Fibroblast of the conjunctiva (primary cell): Measurements from ENCODE around the gene MCCC2.
A peak's percentile ranks its signal among the peaks of the same experiment; 100 is the strongest.
"Not testable (repeated sequence)": the region's sequence is repeated elsewhere in the genome, so short reads cannot be mapped to it uniquely, and the experiment has no call there.

Experiments
- DNase-seq: peaks from one replicate; pipeline ENCODE4 v3.0.0-alpha.2; 2010; ENCODE audit warnings: low read depth

MCCC2 gene

GRCh38 chr5:71597001-71597400 lies 9.9 kb downstream of the MCCC2 start:
- no peak for DNase-seq

GRCh38 chr5:71600783-71601182 lies 13.6 kb downstream of the MCCC2 start:
- no peak for DNase-seq

DNA sequence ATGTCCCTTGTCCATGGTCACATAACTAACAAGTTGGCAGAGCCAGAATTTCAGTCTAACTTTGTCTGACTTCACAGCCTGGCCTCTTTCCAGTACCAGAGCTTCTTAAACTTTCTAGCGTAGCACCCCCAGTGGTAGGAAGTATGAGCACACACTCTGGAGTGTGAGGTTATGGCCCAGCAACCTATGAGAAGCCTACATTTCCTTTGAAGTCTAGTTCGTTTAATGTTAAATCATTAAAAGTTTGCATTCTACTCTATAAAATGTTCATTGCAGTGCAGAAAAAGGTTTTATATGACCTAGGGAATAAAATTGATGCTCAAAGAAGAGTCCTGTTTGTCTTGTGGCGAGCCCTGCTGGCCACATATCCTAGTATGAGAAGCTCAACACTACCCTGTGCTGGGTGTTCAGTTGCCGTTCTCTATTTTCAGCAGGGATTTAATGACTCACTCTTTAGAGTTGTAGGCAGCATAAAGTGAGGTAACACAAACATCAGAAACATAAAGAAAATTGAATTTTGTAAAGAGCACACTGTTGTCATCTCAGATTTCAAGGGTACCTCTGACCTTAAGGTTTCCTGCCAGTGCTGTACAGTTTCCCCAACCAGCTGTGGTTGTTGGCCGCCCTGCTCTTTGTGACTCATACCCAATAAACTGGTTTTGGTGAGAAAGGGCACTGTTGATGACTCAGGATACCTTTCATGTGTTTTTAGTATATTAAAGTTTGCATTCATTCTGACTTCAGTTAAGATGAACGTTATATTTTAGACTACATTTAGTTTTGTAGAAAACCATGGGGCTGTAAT lies 14.3 kb downstream of the MCCC2 start:
- DNase-seq = peak; percentile 94

GRCh38 chr5:71609916-71610315 lies 22.8 kb downstream of the MCCC2 start:
- DNase-seq = not testable (repeated sequence)

DNA sequence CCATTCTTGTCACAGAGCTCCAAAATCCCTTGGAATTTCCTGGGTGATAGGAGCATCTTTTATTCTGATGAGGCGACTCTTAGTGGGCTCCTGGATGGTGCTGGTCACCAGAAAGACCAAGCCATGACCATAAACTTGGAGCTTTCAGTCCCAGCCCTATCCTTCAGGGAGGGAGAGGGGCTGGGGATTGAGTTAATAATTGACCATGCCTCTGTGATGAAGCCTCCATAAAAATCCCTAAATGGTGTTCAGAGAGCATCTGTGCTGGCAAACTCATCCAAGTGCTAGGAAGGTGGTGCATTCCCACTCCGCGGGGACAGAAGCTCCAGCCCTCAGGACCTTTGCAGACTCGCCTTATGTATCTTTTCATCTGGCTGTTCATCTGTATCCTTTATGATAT lies 28.7 kb downstream of the MCCC2 start:
- no peak for DNase-seq

- no peak for DNase-seq
Measured at GRCh38 chr5:71620630-71621029, 33.5 kb downstream of the MCCC2 start.

- DNase-seq = no peak
Measured at GRCh38 chr5:71621268-71621667, 34.1 kb downstream of the MCCC2 start.

- no peak for DNase-seq
Measured at GRCh38 chr5:71621741-71622140, 34.6 kb downstream of the MCCC2 start.

- DNase-seq = no peak
Measured at GRCh38 chr5:71623221-71623794, 36.2 kb downstream of the MCCC2 start.

DNA sequence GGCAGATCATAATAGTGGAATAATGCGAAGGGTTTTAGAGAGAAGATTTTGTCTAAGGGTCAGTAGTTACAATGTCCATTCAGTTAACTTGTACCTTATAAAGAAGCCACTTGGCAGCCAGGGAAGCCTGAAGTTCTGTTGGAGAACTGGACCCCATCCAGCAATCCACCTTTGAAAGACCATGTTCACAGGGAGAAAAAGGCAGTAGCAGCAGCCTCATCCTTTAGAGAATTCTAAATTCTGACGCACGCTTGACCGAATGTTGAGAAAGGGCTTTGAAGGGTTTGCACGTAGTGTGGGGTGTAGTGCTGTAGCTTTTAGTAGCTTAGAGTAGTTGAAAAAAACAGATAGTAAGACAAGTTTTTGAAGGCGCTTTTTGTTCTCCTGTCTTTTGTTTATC lies 42.8 kb downstream of the MCCC2 start:
- DNase-seq = no peak

- DNase-seq = no peak
Measured at GRCh38 chr5:71631070-71631469, 43.9 kb downstream of the MCCC2 start.

DNA sequence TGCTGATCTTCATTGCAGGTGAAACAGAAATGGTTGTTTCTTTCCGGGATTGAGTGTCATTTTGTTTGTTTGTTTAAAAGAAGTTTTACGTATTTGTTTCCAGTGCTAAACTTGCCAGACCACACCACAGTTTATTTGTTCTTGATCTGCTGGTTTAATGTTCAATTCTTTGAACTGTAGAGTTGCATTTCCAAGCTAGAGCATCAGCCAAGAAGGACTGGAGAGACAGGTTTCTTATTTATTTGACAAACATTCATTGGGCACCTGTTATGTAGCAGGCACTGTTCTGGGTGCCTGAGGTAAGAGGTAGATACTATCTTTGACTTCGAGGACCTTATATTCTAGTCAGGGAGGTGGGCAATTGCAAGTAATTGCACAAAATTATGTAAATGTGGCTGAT lies 45.0 kb downstream of the MCCC2 start:
- no peak for DNase-seq

- DNase-seq = no peak
Measured at GRCh38 chr5:71633255-71634155, 46.4 kb downstream of the MCCC2 start.

DNA sequence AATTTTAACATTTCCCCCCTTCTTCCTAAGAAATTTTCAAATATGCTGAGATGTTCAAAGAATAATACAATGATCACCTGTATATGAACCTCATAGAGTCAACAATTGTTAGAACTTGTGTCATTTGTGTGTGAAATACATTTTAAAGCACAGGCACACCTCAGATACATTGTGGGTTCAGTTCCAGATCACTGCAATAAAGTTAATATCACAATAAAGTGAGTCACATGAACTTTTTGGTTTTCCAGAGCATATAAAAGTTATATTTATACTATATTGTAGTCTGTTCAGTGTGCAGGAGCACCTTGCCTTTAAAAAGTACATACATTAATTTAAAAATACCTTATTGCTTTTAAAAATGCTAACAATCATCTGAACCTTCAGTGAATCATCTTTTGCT lies 50.0 kb downstream of the MCCC2 start:
- DNase-seq = no peak

GRCh38 chr5:71640408-71640807 lies 53.3 kb downstream of the MCCC2 start:
- DNase-seq = no peak

GRCh38 chr5:71645030-71645429 lies 57.9 kb downstream of the MCCC2 start:
- DNase-seq = no peak

GRCh38 chr5:71650940-71651339 lies 63.8 kb downstream of the MCCC2 start:
- DNase-seq = not testable (repeated sequence)

GRCh38 chr5:71651579-71651978 lies 64.4 kb downstream of the MCCC2 start:
- DNase-seq = no peak

DNA sequence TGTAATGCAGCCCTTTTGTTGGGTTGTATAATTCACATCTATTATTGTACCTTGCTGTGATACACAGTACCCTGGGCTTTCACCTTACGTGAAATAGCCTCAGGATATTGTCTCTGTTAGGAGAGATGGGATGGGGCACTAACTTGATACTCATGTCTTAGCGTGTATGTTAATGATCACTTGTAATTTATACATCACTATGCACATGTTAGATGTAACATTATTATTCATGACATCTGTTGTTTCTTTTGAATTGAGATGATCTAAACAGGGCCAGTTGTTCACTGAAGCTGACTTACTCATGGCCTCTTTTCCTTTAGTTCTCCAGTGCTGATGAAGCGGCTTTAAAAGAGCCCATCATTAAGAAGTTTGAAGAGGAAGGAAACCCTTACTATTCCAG lies 65.2 kb downstream of the MCCC2 start:
- DNase-seq = no peak

GRCh38 chr5:71652803-71653543 lies 65.8 kb downstream of the MCCC2 start:
- DNase-seq = no peak

DNA sequence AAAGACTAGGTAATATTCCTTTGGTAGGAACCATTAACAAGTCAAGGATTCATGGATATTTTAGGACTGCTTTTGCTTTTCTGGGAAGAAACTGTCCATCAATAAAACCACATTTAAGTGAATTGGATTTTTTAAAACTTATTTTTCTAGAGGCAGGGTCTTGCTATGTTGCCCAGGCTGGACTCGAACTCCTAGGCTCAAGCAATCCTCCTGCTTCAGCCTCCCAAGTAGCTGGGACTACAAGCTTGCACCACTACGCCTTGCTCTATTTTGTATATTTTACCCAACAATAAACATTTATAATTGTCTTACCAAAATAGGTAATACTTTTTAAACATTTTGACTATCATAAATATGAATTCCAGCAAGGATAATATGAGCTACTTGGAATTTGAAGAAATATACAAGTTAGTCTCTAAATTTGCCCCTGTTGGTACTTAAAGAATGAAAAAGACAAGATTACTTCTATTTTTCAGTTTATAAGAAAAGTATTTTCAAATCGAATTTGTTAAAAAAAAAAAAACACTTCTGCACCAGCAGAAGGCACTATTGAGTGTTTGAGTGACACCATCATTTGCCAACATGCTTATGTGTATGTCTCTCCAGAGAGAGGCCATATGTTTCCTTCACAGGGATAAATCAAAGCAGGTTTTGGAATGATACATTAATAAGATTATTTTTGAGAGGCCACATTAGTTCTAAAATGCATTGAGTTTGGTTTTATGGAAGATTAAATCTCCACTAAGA lies 71.9 kb downstream of the MCCC2 start:
- no peak for DNase-seq
